ENCODE measurements around the gene CLCN7.
"Not testable (repeated sequence)": the region's sequence is repeated elsewhere in the genome, so short reads cannot be mapped to it uniquely, and the experiment has no call there.

CLCN7 gene

GRCh38 chr16:1487395-1488053 lies 12.7 kb upstream of the CLCN7 start:
- H3K4me3 ChIP-seq (ENCODE audit: insufficient read depth, low read depth, low read length): no peak overlapping the region
- no peaks in the 10 kb centered on the region for H3K4me1 ChIP-seq (ENCODE audit: control insufficient read depth, insufficient read depth, low read length)
- no peak overlapping the region for H3K27ac ChIP-seq (ENCODE audit: insufficient read depth, low read depth, low read length, poor library complexity, severe bottlenecking)
- 93 to 94% methylated on average over 39 of the region's 39 CpGs for WGBS, 2 experiments
- H3K9me3 ChIP-seq (ENCODE audit: control insufficient read depth, low read length): no peaks in the 10 kb centered on the region
- H3K36me3 ChIP-seq (ENCODE audit: control insufficient read depth, insufficient read depth, low read length): no peaks in the 10 kb centered on the region
- H3K27me3 ChIP-seq (ENCODE audit: control insufficient read depth, insufficient read depth, low read length, poor library complexity, severe bottlenecking): peaks cover 6% of the 10 kb centered on the region

- no peak overlapping the region for H3K4me3 ChIP-seq (ENCODE audit: insufficient read depth, low read depth, low read length)
- no peaks in the 10 kb centered on the region for H3K36me3 ChIP-seq (ENCODE audit: control insufficient read depth, insufficient read depth, low read length)
- no peak overlapping the region for H3K27ac ChIP-seq (ENCODE audit: insufficient read depth, low read depth, low read length, poor library complexity, severe bottlenecking)
- H3K9me3 ChIP-seq (ENCODE audit: control insufficient read depth, low read length): no peaks in the 10 kb centered on the region
- WGBS, 2 experiments: 88 to 90% methylated on average over 33 of the region's 33 CpGs
- no peaks in the 10 kb centered on the region for H3K4me1 ChIP-seq (ENCODE audit: control insufficient read depth, insufficient read depth, low read length)
- H3K27me3 ChIP-seq (ENCODE audit: control insufficient read depth, insufficient read depth, low read length, poor library complexity, severe bottlenecking): peaks cover 13% of the 10 kb centered on the region
Observed at GRCh38 chr16:1486551-1487390, 11.9 kb upstream of the CLCN7 start.

- no peaks in the 10 kb centered on the region for H3K4me1 ChIP-seq (ENCODE audit: control insufficient read depth, insufficient read depth, low read length)
- no peaks in the 10 kb centered on the region for H3K9me3 ChIP-seq (ENCODE audit: control insufficient read depth, low read length)
- no peaks in the 10 kb centered on the region for H3K36me3 ChIP-seq (ENCODE audit: control insufficient read depth, insufficient read depth, low read length)
- H3K27ac ChIP-seq (ENCODE audit: insufficient read depth, low read depth, low read length, poor library complexity, severe bottlenecking): no peak overlapping the region
- H3K27me3 ChIP-seq (ENCODE audit: control insufficient read depth, insufficient read depth, low read length, poor library complexity, severe bottlenecking): peaks cover 14% of the 10 kb centered on the region
- H3K4me3 ChIP-seq (ENCODE audit: insufficient read depth, low read depth, low read length): no peak overlapping the region
- 92% methylated on average over 40 of the region's 40 CpGs for WGBS, 2 experiments
Observed at GRCh38 chr16:1485847-1486496, 11.1 kb upstream of the CLCN7 start.

GRCh38 chr16:1481906-1482835 lies 7.3 kb upstream of the CLCN7 start:
- Histone ChIP-seq H3K9me3 (ENCODE audit: control insufficient read depth, low read length) (no peaks in the 10 kb centered on the region), H3K27ac (ENCODE audit: insufficient read depth, low read depth, low read length, poor library complexity, severe bottlenecking) (no peak overlapping the region), H3K36me3 (ENCODE audit: control insufficient read depth, insufficient read depth, low read length) (no peaks in the 10 kb centered on the region), H3K27me3 (ENCODE audit: control insufficient read depth, insufficient read depth, low read length, poor library complexity, severe bottlenecking) (peaks cover 14% of the 10 kb centered on the region), H3K4me1 (ENCODE audit: control insufficient read depth, insufficient read depth, low read length) (no peaks in the 10 kb centered on the region), H3K4me3 (ENCODE audit: insufficient read depth, low read depth, low read length) (no peak overlapping the region)
- WGBS, 2 experiments: 86 to 88% methylated on average over 28 of the region's 28 CpGs

- 94 to 95% methylated on average over 9 of the region's 9 CpGs for WGBS, 2 experiments
- H3K27me3 ChIP-seq (ENCODE audit: control insufficient read depth, insufficient read depth, low read length, poor library complexity, severe bottlenecking): peaks cover 14% of the 10 kb centered on the region
- not testable (repeated sequence) for H3K27ac ChIP-seq (ENCODE audit: insufficient read depth, low read depth, low read length, poor library complexity, severe bottlenecking); H3K36me3 ChIP-seq (ENCODE audit: control insufficient read depth, insufficient read depth, low read length); H3K4me3 ChIP-seq (ENCODE audit: insufficient read depth, low read depth, low read length); H3K4me1 ChIP-seq (ENCODE audit: control insufficient read depth, insufficient read depth, low read length); H3K9me3 ChIP-seq (ENCODE audit: control insufficient read depth, low read length)
Observed at GRCh38 chr16:1478937-1479336, 4.1 kb upstream of the CLCN7 start.

- Histone ChIP-seq H3K36me3 (ENCODE audit: control insufficient read depth, insufficient read depth, low read length) (no peaks in the 10 kb centered on the region), H3K4me3 (ENCODE audit: insufficient read depth, low read depth, low read length) (no peak overlapping the region), H3K9me3 (ENCODE audit: control insufficient read depth, low read length) (no peaks in the 10 kb centered on the region), H3K27ac (ENCODE audit: insufficient read depth, low read depth, low read length, poor library complexity, severe bottlenecking) (no peak overlapping the region), H3K4me1 (ENCODE audit: control insufficient read depth, insufficient read depth, low read length) (no peaks in the 10 kb centered on the region), H3K27me3 (ENCODE audit: control insufficient read depth, insufficient read depth, low read length, poor library complexity, severe bottlenecking) (peaks cover 4% of the 10 kb centered on the region)
- WGBS, 2 experiments: 91 to 94% methylated on average over 10 of the region's 10 CpGs
Observed at GRCh38 chr16:1477033-1477432, 2.2 kb upstream of the CLCN7 start.

- H3K9me3 ChIP-seq (ENCODE audit: control insufficient read depth, low read length): no peaks in the 10 kb centered on the region
- no peaks in the 10 kb centered on the region for H3K36me3 ChIP-seq (ENCODE audit: control insufficient read depth, insufficient read depth, low read length)
- no peaks in the 10 kb centered on the region for H3K4me1 ChIP-seq (ENCODE audit: control insufficient read depth, insufficient read depth, low read length)
- WGBS, 2 experiments: 76 to 78% methylated on average over 15 of the region's 15 CpGs
- peak overlapping the region; percentile 64 for H3K4me3 ChIP-seq (ENCODE audit: insufficient read depth, low read depth, low read length)
- no peaks in the 10 kb centered on the region for H3K27me3 ChIP-seq (ENCODE audit: control insufficient read depth, insufficient read depth, low read length, poor library complexity, severe bottlenecking)
- no peak overlapping the region for H3K27ac ChIP-seq (ENCODE audit: insufficient read depth, low read depth, low read length, poor library complexity, severe bottlenecking)
Observed at GRCh38 chr16:1475552-1476114, 805 bp upstream of the CLCN7 start.

- H3K27ac ChIP-seq (ENCODE audit: insufficient read depth, low read depth, low read length, poor library complexity, severe bottlenecking): no peak overlapping the region
- H3K4me3 ChIP-seq (ENCODE audit: insufficient read depth, low read depth, low read length): peak overlapping the region; percentile 64
- H3K4me1 ChIP-seq (ENCODE audit: control insufficient read depth, insufficient read depth, low read length): no peaks in the 10 kb centered on the region
- no peaks in the 10 kb centered on the region for H3K27me3 ChIP-seq (ENCODE audit: control insufficient read depth, insufficient read depth, low read length, poor library complexity, severe bottlenecking)
- no peaks in the 10 kb centered on the region for H3K9me3 ChIP-seq (ENCODE audit: control insufficient read depth, low read length)
- 14 to 15% methylated on average over 57 of the region's 57 CpGs for WGBS, 2 experiments
- no peaks in the 10 kb centered on the region for H3K36me3 ChIP-seq (ENCODE audit: control insufficient read depth, insufficient read depth, low read length)
Observed at GRCh38 chr16:1474082-1474795, 589 bp downstream of the CLCN7 start.

- 73 to 84% methylated on average over 3 of the region's 3 CpGs for WGBS, 2 experiments
- Histone ChIP-seq H3K36me3 (ENCODE audit: control insufficient read depth, insufficient read depth, low read length) (no peaks in the 10 kb centered on the region), H3K27ac (ENCODE audit: insufficient read depth, low read depth, low read length, poor library complexity, severe bottlenecking) (no peak overlapping the region), H3K4me3 (ENCODE audit: insufficient read depth, low read depth, low read length) (no peak overlapping the region), H3K27me3 (ENCODE audit: control insufficient read depth, insufficient read depth, low read length, poor library complexity, severe bottlenecking) (no peaks in the 10 kb centered on the region), H3K9me3 (ENCODE audit: control insufficient read depth, low read length) (no peaks in the 10 kb centered on the region), H3K4me1 (ENCODE audit: control insufficient read depth, insufficient read depth, low read length) (no peaks in the 10 kb centered on the region)
Observed at GRCh38 chr16:1472974-1473373, 1.9 kb downstream of the CLCN7 start.
